ENCODE data around the gene SLC7A6. TPM values are rescaled to one million over a fixed set of nuclear protein-coding genes. Genes with fewer than 3 reads are reported as not detected.
A peak's percentile ranks its signal among the peaks of the same experiment; 100 is the strongest.

The SLC7A6 gene
- total and polyA plus RNA-seq, 2 of the 8 experiments (the other 6 are each of a cell fraction or from before 2014, with no cell fraction given), result 28.0 to 37.8 TPM

GRCh38 chr16:68237243-68238028, 26.9 kb upstream of the SLC7A6 start (continued):
- peak; percentile 100 for TF ChIP-seq TEAD4 (IDR thresholded peaks at IDR 0.05; ENCODE audit: low read depth, low read length)
- TF ChIP-seq MAX (IDR thresholded peaks at IDR 0.05), result 0 out of 2 replicates have a peak, but pooled peaks have one; percentile 36
- TF ChIP-seq, protein P1, sequence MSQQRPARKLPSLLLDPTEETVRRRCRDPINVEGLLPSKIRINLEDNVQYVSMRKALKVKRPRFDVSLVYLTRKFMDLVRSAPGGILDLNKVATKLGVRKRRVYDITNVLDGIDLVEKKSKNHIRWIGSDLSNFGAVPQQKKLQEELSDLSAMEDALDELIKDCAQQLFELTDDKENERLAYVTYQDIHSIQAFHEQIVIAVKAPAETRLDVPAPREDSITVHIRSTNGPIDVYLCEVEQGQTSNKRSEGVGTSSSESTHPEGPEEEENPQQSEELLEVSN (IDR thresholded peaks at IDR 0.05), result peak; percentile 77
- no peak for TF ChIP-seq EZH2 (IDR thresholded peaks at IDR 0.05; ENCODE audit: low read depth, low read length, severe bottlenecking)
- TF ChIP-seq TCF12 (IDR thresholded peaks at IDR 0.05; ENCODE audit: low read depth, low read length), result 0 out of 2 replicates have a peak, but pooled peaks have one; percentile 22
- no peak for TF ChIP-seq HDAC6 (IDR thresholded peaks at IDR 0.05; ENCODE audit: low read depth, low read length)
- no peak for TF ChIP-seq CBX5 (IDR thresholded peaks at IDR 0.05; ENCODE audit: low read depth, low read length)
- TF ChIP-seq SRF (IDR thresholded peaks at IDR 0.05; ENCODE audit: low read depth, low read length), result no peak
- no peak for TF ChIP-seq KDM1A (IDR thresholded peaks at IDR 0.05; ENCODE audit: borderline replicate concordance, low read length)
